Measurements from ENCODE around the gene MLF2. TPM values are rescaled to one million over a fixed set of nuclear protein-coding genes. Genes with fewer than 3 reads are reported as not detected.
A peak's percentile ranks its signal among the peaks of the same experiment; 100 is the strongest.

Gene MLF2
- total and polyA plus RNA-seq, 2 of the 13 experiments (the other 11 are each of a cell fraction or from before 2014, with no cell fraction given): 88.1 to 167 TPM

DNA sequence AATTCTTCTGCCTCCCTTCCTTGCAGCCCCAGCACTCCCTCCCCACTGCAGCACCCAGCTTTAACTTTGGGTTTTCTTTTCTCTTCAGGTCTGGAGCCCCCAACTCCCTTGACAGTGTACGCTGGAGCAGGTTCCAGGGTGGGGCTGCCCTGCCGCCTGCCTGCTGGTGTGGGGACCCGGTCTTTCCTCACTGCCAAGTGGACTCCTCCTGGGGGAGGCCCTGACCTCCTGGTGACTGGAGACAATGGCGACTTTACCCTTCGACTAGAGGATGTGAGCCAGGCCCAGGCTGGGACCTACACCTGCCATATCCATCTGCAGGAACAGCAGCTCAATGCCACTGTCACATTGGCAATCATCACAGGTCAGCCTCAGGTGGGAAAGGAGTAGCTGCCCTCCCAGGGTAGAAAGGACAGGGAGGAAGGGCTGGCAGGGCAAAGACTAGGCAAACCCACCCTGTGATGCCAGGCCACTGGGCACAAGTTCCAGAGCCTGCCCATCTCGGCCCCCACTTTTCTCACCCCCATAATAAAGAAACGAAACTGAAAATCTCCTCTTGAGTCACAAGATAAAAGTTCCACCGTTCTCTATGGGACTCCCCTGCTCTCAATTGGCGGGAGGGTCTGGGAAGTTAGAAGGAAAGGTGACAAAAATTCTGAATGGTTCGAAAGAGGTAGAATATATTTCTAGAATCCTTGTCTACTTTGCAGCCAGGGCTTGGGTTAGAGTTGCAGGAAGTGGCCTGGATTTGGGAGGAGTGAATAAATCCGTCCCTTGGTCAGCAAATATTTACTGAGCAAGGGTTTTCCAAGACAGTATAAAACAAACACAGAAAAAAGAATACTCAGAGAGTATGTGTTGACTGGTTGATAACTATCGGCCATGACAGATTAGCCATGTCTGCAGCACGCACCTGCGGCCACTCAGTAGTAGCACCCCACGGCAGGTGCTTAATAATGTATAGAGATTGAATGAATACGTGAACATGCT is 22.5 kb upstream of the MLF2 start (continued):
- peak; percentile 62; the same call in 1 of the 2 replicates for TF ChIP-seq ZNF800 (CRISPR knock-in tag; IDR thresholded peaks at IDR 0.05)
- TF ChIP-seq GABPB1 (CRISPR knock-in tag; IDR thresholded peaks at IDR 0.05): no peak; the same call in 1 of the 2 replicates
- TF ChIP-seq, protein P1, sequence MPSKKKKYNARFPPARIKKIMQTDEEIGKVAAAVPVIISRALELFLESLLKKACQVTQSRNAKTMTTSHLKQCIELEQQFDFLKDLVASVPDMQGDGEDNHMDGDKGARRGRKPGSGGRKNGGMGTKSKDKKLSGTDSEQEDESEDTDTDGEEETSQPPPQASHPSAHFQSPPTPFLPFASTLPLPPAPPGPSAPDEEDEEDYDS (CRISPR knock-in tag; IDR thresholded peaks at IDR 0.05): no peak
- peak; percentile 90 for TF ChIP-seq ISL2 (CRISPR knock-in tag; IDR thresholded peaks at IDR 0.05)
- no peak for TF ChIP-seq ZFP36L1 (CRISPR knock-in tag; IDR thresholded peaks at IDR 0.05)
- peak; percentile 65; the same call in 1 of the 2 replicates for TF ChIP-seq THAP11 (CRISPR knock-in tag; IDR thresholded peaks at IDR 0.05)
- no peak for TF ChIP-seq KDM5B (CRISPR knock-in tag; IDR thresholded peaks at IDR 0.05; ENCODE audit: borderline replicate concordance)
- no peak for TF ChIP-seq ZNF775 (CRISPR knock-in tag; IDR thresholded peaks at IDR 0.05; ENCODE audit: borderline replicate concordance)
- TF ChIP-seq ZNF749 (CRISPR knock-in tag; IDR thresholded peaks at IDR 0.05; ENCODE audit: borderline replicate concordance): no peak
- TF ChIP-seq KLF9 (CRISPR knock-in tag; IDR thresholded peaks at IDR 0.05; ENCODE audit: low read depth): 0 out of 2 replicates have a peak, but pooled peaks have one; percentile 67
- TF ChIP-seq SOX13 (IDR thresholded peaks at IDR 0.05): peak; percentile 54; the same call in 1 of the 2 replicates
- TF ChIP-seq SOX13 (CRISPR knock-in tag; conservative IDR thresholded peaks at IDR 0.05 in 1 of 2, IDR thresholded peaks at IDR 0.05 in 1 of 2): peak in 1 of 2 experiments; percentile 82; a peak in 2 of 4 replicates
- peak; percentile 75; the same call in 1 of the 2 replicates for TF ChIP-seq ZNF205 (CRISPR knock-in tag; IDR thresholded peaks at IDR 0.05)
- no peak for TF ChIP-seq DR1 (CRISPR knock-in tag; IDR thresholded peaks at IDR 0.05)
- TF ChIP-seq ZNF563 (CRISPR knock-in tag; IDR thresholded peaks at IDR 0.05): no peak
- TF ChIP-seq ZNF34 (CRISPR knock-in tag; IDR thresholded peaks at IDR 0.05; ENCODE audit: borderline replicate concordance): no peak
- TF ChIP-seq NFKBIZ (CRISPR knock-in tag; IDR thresholded peaks at IDR 0.05): 0 out of 2 replicates have a peak, but pooled peaks have one; percentile 43
- TF ChIP-seq BATF2 (CRISPR knock-in tag; IDR thresholded peaks at IDR 0.05): no peak
- no peak for TF ChIP-seq ATF4 (CRISPR knock-in tag; IDR thresholded peaks at IDR 0.05)
- TF ChIP-seq TBL1XR1 (IDR thresholded peaks at IDR 0.05; ENCODE audit: borderline replicate concordance, low read length, partially characterized antibody): no peak
- peak; percentile 62 for TF ChIP-seq TCF7 (IDR thresholded peaks at IDR 0.05; ENCODE audit: low read depth)
- TF ChIP-seq ZNF207 (IDR thresholded peaks at IDR 0.05; ENCODE audit: borderline replicate concordance): no peak
- TF ChIP-seq ZNF274 (CRISPR knock-in tag; IDR thresholded peaks at IDR 0.05): no peak
- peak; percentile 69; the same call in 1 of the 2 replicates for TF ChIP-seq HOXD1 (CRISPR knock-in tag; IDR thresholded peaks at IDR 0.05)
- peak; percentile 82 for TF ChIP-seq RXRB (CRISPR knock-in tag; IDR thresholded peaks at IDR 0.05; ENCODE audit: borderline replicate concordance)
- TF ChIP-seq BCL6 (CRISPR knock-in tag; IDR thresholded peaks at IDR 0.05): peak; percentile 97
- TF ChIP-seq PTBP1 (IDR thresholded peaks at IDR 0.05; ENCODE audit: low read depth, low read length, poor library complexity, severe bottlenecking): no peak
